IPS DF 6.9 (cell line): ENCODE results near the gene MPRIP.

Experiments used
- DNase-seq: peaks from one replicate; pipeline ENCODE4 v3.0.0-alpha.2; 2013; ENCODE audit warnings: low read depth, low spot score
- H3K27ac ChIP-seq: one replicate; pipeline ENCODE4 v1.5.1; 2013; ENCODE audit warnings: low read length, control low read depth
- H3K27me3 ChIP-seq: 2 replicates; pipeline ENCODE4 v1.6.1; 2013; ENCODE audit warnings: mild to moderate bottlenecking, low read length; ENCODE audit not compliant: control insufficient read depth, insufficient read depth
- H3K36me3 ChIP-seq: 2 replicates; pipeline ENCODE4 v1.6.1; 2013; ENCODE audit warnings: low read length; ENCODE audit not compliant: control insufficient read depth, insufficient read depth
- H3K4me1 ChIP-seq: 2 replicates; pipeline ENCODE4 v1.6.1; 2013; ENCODE audit warnings: low read length; ENCODE audit not compliant: control insufficient read depth, insufficient read depth
- H3K4me3 ChIP-seq: 2 replicates; pipeline ENCODE4 v1.5.1; 2013; ENCODE audit warnings: mild to moderate bottlenecking, low read length
- H3K9me3 ChIP-seq: 2 replicates; pipeline ENCODE4 v1.6.1; 2013; ENCODE audit warnings: low read length, inconsistent platforms; ENCODE audit not compliant: control insufficient read depth, insufficient read depth
- WGBS: extraction: QIAGEN DNeasy Blood & Tissue Kit; methylation state at CpG from one replicate; pipeline ENCODE4 v1.1.7; 2013; ENCODE audit warnings: mixed read lengths, missing lambda C conversion rate; ENCODE audit not compliant: insufficient read length, insufficient coverage; 5-methylcytosine and 5-hydroxymethylcytosine counted together

Gene MPRIP

GRCh38 chr17:17120294-17120693, 78.0 kb downstream of the MPRIP start:
- Histone ChIP-seq H3K9me3 (no peaks in the 10 kb centered on the region), H3K27ac (no peak overlapping the region), H3K4me3 (no peak overlapping the region), H3K4me1 (peaks cover 2% of the 10 kb centered on the region; the same call in 1 of the 2 replicates), H3K36me3 (no peaks in the 10 kb centered on the region), H3K27me3 (no peaks in the 10 kb centered on the region)
- WGBS: no CpG with 5 or more reads among the region's 4 CpGs
- no peak for DNase-seq

DNA sequence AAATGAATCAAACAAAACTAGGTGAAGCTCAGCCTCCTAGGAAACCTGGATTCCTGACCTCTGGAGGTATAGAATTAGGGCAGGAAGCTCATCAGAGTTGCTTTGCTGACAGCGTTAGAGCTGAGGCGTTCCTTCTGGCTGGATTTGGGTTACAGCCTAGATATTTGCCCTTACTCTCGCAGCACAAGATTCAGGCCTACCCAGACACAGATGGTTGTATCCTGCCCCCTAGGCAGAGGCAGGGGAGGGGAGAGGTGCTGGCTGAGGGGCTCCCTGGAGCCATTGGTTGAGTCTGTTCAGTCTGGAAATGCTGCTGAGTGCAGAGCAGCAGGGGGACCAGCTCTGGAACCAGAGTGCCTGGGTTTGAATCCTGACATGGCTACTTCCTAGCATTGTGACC, 78.4 kb downstream of the MPRIP start:
- Histone ChIP-seq H3K4me1 (peaks cover 2% of the 10 kb centered on the region; the same call in 1 of the 2 replicates), H3K27ac (no peak overlapping the region), H3K4me3 (no peak overlapping the region), H3K36me3 (no peaks in the 10 kb centered on the region), H3K27me3 (no peaks in the 10 kb centered on the region), H3K9me3 (no peaks in the 10 kb centered on the region)
- no peak for DNase-seq
- no CpG with 5 or more reads among the region's 3 CpGs for WGBS

DNA sequence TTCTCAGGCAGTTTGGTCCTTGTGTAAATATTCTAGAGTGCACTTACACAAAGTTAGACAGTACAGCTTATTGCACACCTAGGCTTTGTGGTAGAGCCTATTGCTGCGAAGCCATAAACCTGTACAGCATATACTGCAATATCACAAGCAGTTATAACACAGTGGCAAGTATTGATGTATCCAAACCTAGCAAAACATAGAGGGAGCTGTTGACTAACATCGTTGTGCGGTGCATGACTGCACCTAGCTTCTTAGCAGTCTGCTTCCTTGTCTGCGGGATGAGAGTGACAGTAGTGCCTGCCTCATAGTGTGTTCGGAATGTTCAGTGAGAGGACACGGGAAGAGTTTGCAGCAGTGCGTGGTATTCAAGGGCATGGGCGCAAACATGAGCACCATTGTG, 78.9 kb downstream of the MPRIP start:
- H3K4me3 ChIP-seq: no peak overlapping the region
- no peak overlapping the region for H3K27ac ChIP-seq
- WGBS: no CpG with 5 or more reads among the region's 8 CpGs
- no peaks in the 10 kb centered on the region for H3K27me3 ChIP-seq
- no peaks in the 10 kb centered on the region for H3K9me3 ChIP-seq
- no peaks in the 10 kb centered on the region for H3K36me3 ChIP-seq
- peaks cover 2% of the 10 kb centered on the region; the same call in 1 of the 2 replicates for H3K4me1 ChIP-seq
- DNase-seq: no peak

- 0 out of 2 replicates have a peak, but pooled peaks cover 4% of the 10 kb centered on the region for H3K36me3 ChIP-seq
- peaks cover 2% of the 10 kb centered on the region; the same call in 1 of the 2 replicates for H3K4me1 ChIP-seq
- DNase-seq: no peak
- no CpG with 5 or more reads among the region's 10 CpGs for WGBS
- H3K27me3 ChIP-seq: no peaks in the 10 kb centered on the region
- H3K4me3 ChIP-seq: no peak overlapping the region
- no peaks in the 10 kb centered on the region for H3K9me3 ChIP-seq
- H3K27ac ChIP-seq: no peak overlapping the region
These were observed 80.7 kb downstream of the MPRIP start for GRCh38 chr17:17122781-17123483.

DNA sequence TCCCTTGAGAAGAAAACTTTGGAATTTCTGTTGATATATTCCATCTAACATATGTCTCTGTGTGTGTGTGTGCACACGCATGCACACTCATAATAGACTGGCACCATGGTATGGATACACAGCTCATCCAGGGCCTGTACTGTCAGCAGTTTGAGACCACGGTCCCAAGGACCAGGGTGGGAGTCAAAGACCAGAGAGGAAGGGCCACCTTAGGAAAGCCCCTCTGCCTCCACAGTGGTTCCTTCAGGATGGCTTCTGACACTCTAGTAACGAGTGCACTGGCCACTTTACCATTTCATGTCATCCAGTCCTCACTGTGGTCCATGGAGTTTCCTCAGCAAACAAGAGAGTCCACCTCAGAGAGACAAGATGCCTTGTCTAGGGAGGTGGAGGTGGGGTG, 82.1 kb downstream of the MPRIP start:
- H3K4me3 ChIP-seq: no peak overlapping the region
- H3K36me3 ChIP-seq: peaks cover 8% of the 10 kb centered on the region; the same call in 1 of the 2 replicates
- H3K4me1 ChIP-seq: peaks cover 2% of the 10 kb centered on the region; the same call in 1 of the 2 replicates
- no peak for DNase-seq
- H3K9me3 ChIP-seq: no peaks in the 10 kb centered on the region
- H3K27me3 ChIP-seq: no peaks in the 10 kb centered on the region
- no CpG with 5 or more reads among the region's 3 CpGs for WGBS
- no peak overlapping the region for H3K27ac ChIP-seq

DNA sequence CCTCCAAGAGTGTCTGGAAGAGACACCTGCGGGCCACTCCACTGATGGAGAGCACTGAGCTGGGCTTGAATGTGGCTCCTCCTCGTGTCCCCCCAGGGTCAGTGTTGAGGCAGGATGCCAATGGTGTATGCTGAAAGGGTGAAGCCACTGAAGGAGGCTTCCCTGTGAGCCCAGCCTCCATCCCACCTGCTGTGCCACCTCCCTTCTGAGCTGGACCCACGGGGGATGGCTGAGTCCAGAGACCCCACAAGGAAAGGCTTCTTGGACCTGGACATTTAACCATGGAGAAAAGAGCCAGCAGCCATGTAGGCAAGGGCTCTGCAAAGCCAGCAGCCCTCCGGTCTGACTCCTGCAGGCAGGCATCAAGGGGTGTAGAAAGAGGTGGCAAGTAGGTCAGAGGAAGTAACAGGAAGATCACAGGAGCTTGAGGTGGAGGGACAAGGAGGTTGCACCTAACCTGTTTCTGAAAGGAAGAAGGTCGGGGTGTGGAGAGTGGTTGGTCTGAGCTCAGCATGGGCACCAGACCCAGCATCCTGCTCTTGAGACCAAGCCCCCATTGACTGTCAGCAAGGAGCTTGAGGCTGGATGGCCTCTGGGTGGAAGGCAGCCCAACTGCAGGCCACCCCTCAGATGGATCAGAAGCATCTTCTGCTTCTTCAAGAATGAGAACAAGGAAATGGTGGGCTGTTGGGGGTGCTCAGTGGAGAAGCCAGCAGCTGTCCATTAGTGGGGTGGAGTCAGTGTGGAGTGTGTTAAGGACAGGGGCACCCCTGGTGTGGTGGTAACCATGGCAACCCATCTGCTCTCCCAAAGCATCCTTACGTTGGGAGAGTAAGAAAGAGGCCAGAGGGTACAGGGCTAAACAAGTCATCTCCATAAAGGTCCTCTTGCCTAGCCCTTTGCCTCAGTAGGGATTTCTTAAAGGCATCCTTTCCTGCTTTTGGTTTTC, 83.2 kb downstream of the MPRIP start:
- no peak for DNase-seq
- H3K4me3 ChIP-seq: no peak overlapping the region
- no peaks in the 10 kb centered on the region for H3K27me3 ChIP-seq
- no CpG with 5 or more reads among the region's 6 CpGs for WGBS
- peaks cover 8% of the 10 kb centered on the region; the same call in 1 of the 2 replicates for H3K36me3 ChIP-seq
- H3K9me3 ChIP-seq: no peaks in the 10 kb centered on the region
- no peak overlapping the region for H3K27ac ChIP-seq
- no peaks in the 10 kb centered on the region for H3K4me1 ChIP-seq

- Histone ChIP-seq H3K27me3 (no peaks in the 10 kb centered on the region), H3K9me3 (no peaks in the 10 kb centered on the region), H3K4me1 (no peaks in the 10 kb centered on the region), H3K4me3 (no peak overlapping the region), H3K27ac (no peak overlapping the region), H3K36me3 (peaks cover 8% of the 10 kb centered on the region; the same call in 1 of the 2 replicates)
- no CpG with 5 or more reads among the region's 21 CpGs for WGBS
- DNase-seq: no peak
These were observed 84.2 kb downstream of the MPRIP start for GRCh38 chr17:17126131-17127110.

DNA sequence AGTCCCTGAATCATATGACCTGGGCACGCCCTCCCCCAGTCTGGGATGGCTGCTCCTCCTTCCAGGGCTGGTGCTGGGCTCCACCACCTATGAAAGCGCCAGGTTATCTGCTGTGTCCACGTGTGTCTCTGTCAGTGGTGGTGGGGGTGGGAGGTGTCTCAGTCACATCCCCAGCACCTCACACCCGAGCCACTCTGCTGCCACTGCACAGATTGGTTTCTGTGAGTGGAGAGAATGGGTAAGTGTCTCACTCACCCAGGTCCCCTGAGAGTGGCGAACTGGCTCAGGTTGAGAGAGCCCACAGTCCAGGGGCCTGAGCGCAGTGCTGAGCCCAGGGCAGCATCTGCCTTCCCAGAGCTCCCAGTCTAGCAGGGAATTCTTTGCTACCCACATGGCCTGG, 84.9 kb downstream of the MPRIP start:
- Histone ChIP-seq H3K4me1 (no peaks in the 10 kb centered on the region), H3K27ac (no peak overlapping the region), H3K36me3 (peaks cover 13% of the 10 kb centered on the region), H3K9me3 (no peaks in the 10 kb centered on the region), H3K4me3 (no peak overlapping the region), H3K27me3 (no peaks in the 10 kb centered on the region)
- no CpG with 5 or more reads among the region's 6 CpGs for WGBS
- DNase-seq: no peak

GRCh38 chr17:17127730-17128291, 85.6 kb downstream of the MPRIP start:
- no peak for DNase-seq

More at GRCh38 chr17:17127730-17128291, 85.6 kb downstream of the MPRIP start:
- peaks cover 3% of the 10 kb centered on the region for H3K4me1 ChIP-seq
- H3K4me3 ChIP-seq: no peak overlapping the region
- H3K9me3 ChIP-seq: no peaks in the 10 kb centered on the region
- H3K27ac ChIP-seq: no peak overlapping the region
- no peaks in the 10 kb centered on the region for H3K27me3 ChIP-seq
- H3K36me3 ChIP-seq: peaks cover 13% of the 10 kb centered on the region
- no CpG with 5 or more reads among the region's 11 CpGs for WGBS
